ENCODE data around the gene INAFM1.

Gene INAFM1

GRCh38 chr19:47306303-47306702 is 31.6 kb downstream of the INAFM1 start:
- H3K27me3 ChIP-seq (ENCODE audit: insufficient read depth, low read length): no peaks in the 10 kb centered on the region; the same call in 1 of the 2 replicates
- no peak overlapping the region for H3K9ac ChIP-seq (ENCODE audit: low read depth, low read length)
- no peaks in the 10 kb centered on the region for H3K9me3 ChIP-seq (ENCODE audit: insufficient read depth, low read depth, low read length)
- no peaks in the 10 kb centered on the region for H3K4me1 ChIP-seq (ENCODE audit: insufficient read depth, low read length)
- no peak overlapping the region for H3K4me3 ChIP-seq (ENCODE audit: low read length)
- H3K27ac ChIP-seq (ENCODE audit: low read length): no peak overlapping the region
- no peaks in the 10 kb centered on the region for H3K36me3 ChIP-seq (ENCODE audit: insufficient read depth, low read depth, low read length)

- Histone ChIP-seq H3K27me3 (ENCODE audit: insufficient read depth, low read length) (no peaks in the 10 kb centered on the region; the same call in 1 of the 2 replicates), H3K9ac (ENCODE audit: low read depth, low read length) (no peak overlapping the region), H3K36me3 (ENCODE audit: insufficient read depth, low read depth, low read length) (no peaks in the 10 kb centered on the region), H3K9me3 (ENCODE audit: insufficient read depth, low read depth, low read length) (no peaks in the 10 kb centered on the region), H3K4me1 (ENCODE audit: insufficient read depth, low read length) (no peaks in the 10 kb centered on the region), H3K4me3 (ENCODE audit: low read length) (no peak overlapping the region), H3K27ac (ENCODE audit: low read length) (no peak overlapping the region)
These were observed 34.4 kb downstream of the INAFM1 start for GRCh38 chr19:47309038-47309437.

GRCh38 chr19:47309608-47310007 is 34.9 kb downstream of the INAFM1 start, which contains the start of gene C5AR1:
Gene C5AR1, plus strand, starts transcription at chr19:47309861. Its CDS starts 35 bp downstream, at chr19:47309896.
- no peaks in the 10 kb centered on the region; the same call in 1 of the 2 replicates for H3K27me3 ChIP-seq (ENCODE audit: insufficient read depth, low read length)
- H3K9me3 ChIP-seq (ENCODE audit: insufficient read depth, low read depth, low read length): no peaks in the 10 kb centered on the region
- no peaks in the 10 kb centered on the region for H3K4me1 ChIP-seq (ENCODE audit: insufficient read depth, low read length)
- H3K36me3 ChIP-seq (ENCODE audit: insufficient read depth, low read depth, low read length): no peaks in the 10 kb centered on the region
- H3K4me3 ChIP-seq (ENCODE audit: low read length): no peak within 1 kb of the TSS
- no peak within 1 kb of the TSS for H3K9ac ChIP-seq (ENCODE audit: low read depth, low read length)
- H3K27ac ChIP-seq (ENCODE audit: low read length): no peak within 1 kb of the TSS

GRCh38 chr19:47310323-47310722 is 35.6 kb downstream of the INAFM1 start:
- Histone ChIP-seq H3K27me3 (ENCODE audit: insufficient read depth, low read length) (no peaks in the 10 kb centered on the region; the same call in 1 of the 2 replicates), H3K27ac (ENCODE audit: low read length) (no peak overlapping the region), H3K9ac (ENCODE audit: low read depth, low read length) (no peak overlapping the region), H3K36me3 (ENCODE audit: insufficient read depth, low read depth, low read length) (no peaks in the 10 kb centered on the region), H3K4me3 (ENCODE audit: low read length) (no peak overlapping the region), H3K4me1 (ENCODE audit: insufficient read depth, low read length) (no peaks in the 10 kb centered on the region), H3K9me3 (ENCODE audit: insufficient read depth, low read depth, low read length) (no peaks in the 10 kb centered on the region)

GRCh38 chr19:47310819-47311218 is 36.1 kb downstream of the INAFM1 start:
- Histone ChIP-seq H3K4me1 (ENCODE audit: insufficient read depth, low read length) (no peaks in the 10 kb centered on the region), H3K27me3 (ENCODE audit: insufficient read depth, low read length) (no peaks in the 10 kb centered on the region; the same call in 1 of the 2 replicates), H3K27ac (ENCODE audit: low read length) (no peak overlapping the region), H3K36me3 (ENCODE audit: insufficient read depth, low read depth, low read length) (no peaks in the 10 kb centered on the region), H3K9ac (ENCODE audit: low read depth, low read length) (no peak overlapping the region), H3K9me3 (ENCODE audit: insufficient read depth, low read depth, low read length) (no peaks in the 10 kb centered on the region), H3K4me3 (ENCODE audit: low read length) (no peak overlapping the region)

GRCh38 chr19:47312366-47313006 is 37.8 kb downstream of the INAFM1 start:
- Histone ChIP-seq H3K9ac (ENCODE audit: low read depth, low read length) (no peak overlapping the region), H3K36me3 (ENCODE audit: insufficient read depth, low read depth, low read length) (no peaks in the 10 kb centered on the region), H3K4me1 (ENCODE audit: insufficient read depth, low read length) (no peaks in the 10 kb centered on the region), H3K27me3 (ENCODE audit: insufficient read depth, low read length) (no peaks in the 10 kb centered on the region; the same call in 1 of the 2 replicates), H3K9me3 (ENCODE audit: insufficient read depth, low read depth, low read length) (no peaks in the 10 kb centered on the region), H3K27ac (ENCODE audit: low read length) (no peak overlapping the region), H3K4me3 (ENCODE audit: low read length) (no peak overlapping the region)

GRCh38 chr19:47313754-47314295 is 39.1 kb downstream of the INAFM1 start:
- H3K9me3 ChIP-seq (ENCODE audit: insufficient read depth, low read depth, low read length): no peaks in the 10 kb centered on the region
- H3K9ac ChIP-seq (ENCODE audit: low read depth, low read length): no peak overlapping the region
- no peak overlapping the region for H3K27ac ChIP-seq (ENCODE audit: low read length)
- no peaks in the 10 kb centered on the region for H3K36me3 ChIP-seq (ENCODE audit: insufficient read depth, low read depth, low read length)
- H3K4me3 ChIP-seq (ENCODE audit: low read length): no peak overlapping the region
- no peaks in the 10 kb centered on the region; the same call in 1 of the 2 replicates for H3K27me3 ChIP-seq (ENCODE audit: insufficient read depth, low read length)
- H3K4me1 ChIP-seq (ENCODE audit: insufficient read depth, low read length): no peaks in the 10 kb centered on the region

GRCh38 chr19:47315125-47315821 is 40.6 kb downstream of the INAFM1 start:
- Histone ChIP-seq H3K9ac (ENCODE audit: low read depth, low read length) (no peak overlapping the region), H3K4me3 (ENCODE audit: low read length) (no peak overlapping the region), H3K27me3 (ENCODE audit: insufficient read depth, low read length) (no peaks in the 10 kb centered on the region), H3K4me1 (ENCODE audit: insufficient read depth, low read length) (no peaks in the 10 kb centered on the region), H3K9me3 (ENCODE audit: insufficient read depth, low read depth, low read length) (no peaks in the 10 kb centered on the region), H3K27ac (ENCODE audit: low read length) (no peak overlapping the region), H3K36me3 (ENCODE audit: insufficient read depth, low read depth, low read length) (no peaks in the 10 kb centered on the region)

- no peak overlapping the region for H3K4me3 ChIP-seq (ENCODE audit: low read length)
- no peak overlapping the region for H3K9ac ChIP-seq (ENCODE audit: low read depth, low read length)
- no peak overlapping the region for H3K27ac ChIP-seq (ENCODE audit: low read length)
- no peaks in the 10 kb centered on the region for H3K36me3 ChIP-seq (ENCODE audit: insufficient read depth, low read depth, low read length)
- H3K9me3 ChIP-seq (ENCODE audit: insufficient read depth, low read depth, low read length): no peaks in the 10 kb centered on the region
- no peaks in the 10 kb centered on the region for H3K27me3 ChIP-seq (ENCODE audit: insufficient read depth, low read length)
- no peaks in the 10 kb centered on the region for H3K4me1 ChIP-seq (ENCODE audit: insufficient read depth, low read length)
These were observed 41.8 kb downstream of the INAFM1 start for GRCh38 chr19:47316513-47316912.

GRCh38 chr19:47319923-47320871 is 45.5 kb downstream of the INAFM1 start:
- no peaks in the 10 kb centered on the region for H3K9me3 ChIP-seq (ENCODE audit: insufficient read depth, low read depth, low read length)
- H3K27me3 ChIP-seq (ENCODE audit: insufficient read depth, low read length): no peaks in the 10 kb centered on the region
- no peak overlapping the region for H3K4me3 ChIP-seq (ENCODE audit: low read length)
- H3K4me1 ChIP-seq (ENCODE audit: insufficient read depth, low read length): no peaks in the 10 kb centered on the region
- no peaks in the 10 kb centered on the region for H3K36me3 ChIP-seq (ENCODE audit: insufficient read depth, low read depth, low read length)
- no peak overlapping the region for H3K27ac ChIP-seq (ENCODE audit: low read length)
- no peak overlapping the region for H3K9ac ChIP-seq (ENCODE audit: low read depth, low read length)

GRCh38 chr19:47321630-47322029 is 46.9 kb downstream of the INAFM1 start:
- Histone ChIP-seq H3K27me3 (ENCODE audit: insufficient read depth, low read length) (no peaks in the 10 kb centered on the region), H3K4me1 (ENCODE audit: insufficient read depth, low read length) (no peaks in the 10 kb centered on the region), H3K27ac (ENCODE audit: low read length) (no peak overlapping the region), H3K9ac (ENCODE audit: low read depth, low read length) (no peak overlapping the region), H3K9me3 (ENCODE audit: insufficient read depth, low read depth, low read length) (no peaks in the 10 kb centered on the region), H3K36me3 (ENCODE audit: insufficient read depth, low read depth, low read length) (no peaks in the 10 kb centered on the region), H3K4me3 (ENCODE audit: low read length) (no peak overlapping the region)

Measured in iPS-20b (cell line).